ENCODE data around the gene THAP9.

DNA sequence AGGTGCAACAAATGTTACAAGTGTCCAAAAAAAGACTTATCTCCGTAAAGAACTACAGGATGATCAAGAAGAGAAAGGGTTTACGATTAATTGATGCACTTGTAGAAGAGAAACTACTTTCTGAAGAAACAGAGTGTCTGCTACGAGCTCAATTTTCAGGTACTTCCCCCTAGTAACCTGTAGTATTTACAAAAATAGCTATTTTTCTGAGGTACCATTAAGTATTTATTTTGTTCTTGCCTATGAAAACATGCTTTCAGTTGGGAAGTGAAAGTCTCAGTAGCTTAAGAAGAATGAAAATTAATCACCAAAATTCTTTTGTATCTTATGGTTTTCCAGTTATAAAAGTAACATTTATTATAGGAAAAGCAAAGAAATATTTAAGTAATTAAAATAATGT is 5.9 kb downstream of the THAP9 start:
- TF ChIP-seq, protein P1, sequence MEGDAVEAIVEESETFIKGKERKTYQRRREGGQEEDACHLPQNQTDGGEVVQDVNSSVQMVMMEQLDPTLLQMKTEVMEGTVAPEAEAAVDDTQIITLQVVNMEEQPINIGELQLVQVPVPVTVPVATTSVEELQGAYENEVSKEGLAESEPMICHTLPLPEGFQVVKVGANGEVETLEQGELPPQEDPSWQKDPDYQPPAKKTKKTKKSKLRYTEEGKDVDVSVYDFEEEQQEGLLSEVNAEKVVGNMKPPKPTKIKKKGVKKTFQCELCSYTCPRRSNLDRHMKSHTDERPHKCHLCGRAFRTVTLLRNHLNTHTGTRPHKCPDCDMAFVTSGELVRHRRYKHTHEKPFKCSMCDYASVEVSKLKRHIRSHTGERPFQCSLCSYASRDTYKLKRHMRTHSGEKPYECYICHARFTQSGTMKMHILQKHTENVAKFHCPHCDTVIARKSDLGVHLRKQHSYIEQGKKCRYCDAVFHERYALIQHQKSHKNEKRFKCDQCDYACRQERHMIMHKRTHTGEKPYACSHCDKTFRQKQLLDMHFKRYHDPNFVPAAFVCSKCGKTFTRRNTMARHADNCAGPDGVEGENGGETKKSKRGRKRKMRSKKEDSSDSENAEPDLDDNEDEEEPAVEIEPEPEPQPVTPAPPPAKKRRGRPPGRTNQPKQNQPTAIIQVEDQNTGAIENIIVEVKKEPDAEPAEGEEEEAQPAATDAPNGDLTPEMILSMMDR (IDR thresholded peaks at IDR 0.05; ENCODE audit: insufficient read depth, low read depth, low read length), result no peak
- TF ChIP-seq EZH2 (IDR thresholded peaks at IDR 0.05; ENCODE audit: insufficient read depth, low read length), result no peak

All from astrocyte (in vitro differentiated cells and primary cell).